Thyroid gland (tissue), 4 donors: Measurements from ENCODE around the gene NRAS.

Experiments
- CTCF ChIP-seq, 6 experiments: fragments of 200-600 bp in 3 of 6; fragments of 450-650 bp in 3 of 6; sonication (generic) in 3 of 6; IDR thresholded peaks; one replicate each; pipeline ENCODE4 v1.5.1; 2016 to 2019; ENCODE audit warnings: antibody characterized with exemption in 6 of 6, mild to moderate bottlenecking in 2 of 6, inconsistent platforms in 1 of 6, moderate library complexity in 1 of 6
- POLR2A ChIP-seq, 2 donors: fragments of 450-650 bp; IDR thresholded peaks; one replicate each; pipeline ENCODE4 v1.6.1; 2017; ENCODE audit warnings: antibody characterized with exemption in 2 of 2, mild to moderate bottlenecking in 2 of 2, moderate library complexity in 1 of 2

GRCh38 chr1:114677691-114678090 lies 38.9 kb downstream of the NRAS start:
- TF ChIP-seq CTCF (IDR thresholded peaks at IDR 0.05) (no peak), POLR2A (IDR thresholded peaks at IDR 0.05) (no peak)
